SU-DHL-6 (cell line): Measurements from ENCODE around the gene DAZAP2.

Source experiments
- H2AFZ ChIP-seq: fragments of 200-600 bp; sonication (generic); 2 replicates; pipeline ENCODE4 v1.6.1; 2014; ENCODE audit warnings: low read depth, mild to moderate bottlenecking, moderate library complexity, mixed read lengths, antibody characterized with exemption, low read length; ENCODE audit not compliant: severe bottlenecking
- H3F3A ChIP-seq: fragments of 200-600 bp; shearing (Covaris generic); 2 replicates; pipeline ENCODE4 v1.6.0; 2016; ENCODE audit warnings: antibody characterized with exemption, mild to moderate bottlenecking; ENCODE audit not compliant: insufficient read depth
- H3K27ac ChIP-seq: fragments of 200-600 bp; sonication (generic); 2 replicates; pipeline ENCODE4 v1.5.1; 2016; ENCODE audit warnings: low read depth, mild to moderate bottlenecking, low read length, moderate library complexity, mixed read lengths
- H3K27me3 ChIP-seq: fragments of 200-600 bp; sonication (generic), shearing (Covaris generic); 2 replicates; pipeline ENCODE4 v1.6.0; 2014; ENCODE audit warnings: mild to moderate bottlenecking, low read length
- H3K36me3 ChIP-seq: fragments of 200-600 bp; sonication (generic); 2 replicates; pipeline ENCODE4 v1.6.1; 2014; ENCODE audit warnings: mild to moderate bottlenecking, low read length, mixed read lengths
- H3K4me2 ChIP-seq: fragments of 300-600, 200-600 bp; shearing (Covaris generic), sonication (generic); 2 replicates; pipeline ENCODE4 v1.6.0; 2014; ENCODE audit warnings: low read length, low read depth, mild to moderate bottlenecking; ENCODE audit not compliant: poor library complexity, severe bottlenecking
- H3K4me3 ChIP-seq: fragments of 200-600 bp; sonication (generic); 2 replicates; pipeline ENCODE4 v1.5.1; 2014; ENCODE audit warnings: antibody characterized with exemption, low read length, mild to moderate bottlenecking, mixed read lengths; ENCODE audit not compliant: insufficient read depth, poor library complexity, severe bottlenecking
- H3K79me2 ChIP-seq: fragments of 200-600 bp; sonication (generic); 2 replicates; pipeline ENCODE4 v1.6.1; 2014; ENCODE audit warnings: mild to moderate bottlenecking, low read length, moderate library complexity; ENCODE audit not compliant: insufficient read depth
- H3K9ac ChIP-seq: fragments of 200-600 bp; sonication (generic); 2 replicates; pipeline ENCODE4 v1.7.0; 2014; ENCODE audit warnings: mild to moderate bottlenecking, low read length
- H3K9me2 ChIP-seq: fragments of 200-600 bp; sonication (generic); replicated peaks from 2 replicates; pipeline ENCODE4 v1.6.1; 2014; ENCODE audit warnings: low read length; ENCODE audit not compliant: insufficient read depth
- H3K9me3 ChIP-seq: fragments of 200-600 bp; sonication (generic); 2 replicates; pipeline ENCODE4 v1.6.1; 2014; ENCODE audit warnings: low read length, mixed read lengths; ENCODE audit not compliant: insufficient read depth
- H4K20me1 ChIP-seq: fragments of 200-600 bp; sonication (generic); 2 replicates; pipeline ENCODE4 v1.6.1; 2014; ENCODE audit warnings: low read depth, mild to moderate bottlenecking, antibody characterized with exemption, low read length, moderate library complexity, mixed read lengths
- CTCF ChIP-seq: fragments of 200-600 bp; sonication (generic); IDR thresholded peaks from one replicate; pipeline ENCODE4 v1.5.1; 2017; ENCODE audit warnings: antibody characterized with exemption, mild to moderate bottlenecking, low read length, moderate library complexity; ENCODE audit not compliant: insufficient read depth, poor library complexity, severe bottlenecking
- EZH2phosphoT487 ChIP-seq: fragments of 200-600 bp; sonication (generic), shearing (Covaris generic); conservative IDR thresholded peaks from 2 replicates; pipeline ENCODE4 v1.6.1; 2018; ENCODE audit warnings: mild to moderate bottlenecking, antibody characterized with exemption, low read length, moderate library complexity, mixed read lengths

DAZAP2 gene

GRCh38 chr12:51263341-51263740, 24.7 kb downstream of the DAZAP2 start:
- Histone ChIP-seq H2AFZ (no peak overlapping the region), H3K9me3 (no peaks in the 10 kb centered on the region), H3K9me2 (no peaks in the 10 kb centered on the region), H3K9ac (no peak overlapping the region), H3K4me2 (no peak overlapping the region), H3K4me3 (no peak overlapping the region), H3K36me3 (no peaks in the 10 kb centered on the region), H3F3A (no peaks in the 10 kb centered on the region), H3K27me3 (no peaks in the 10 kb centered on the region), H3K27ac (no peak overlapping the region), H3K79me2 (no peaks in the 10 kb centered on the region), H4K20me1 (no peaks in the 10 kb centered on the region)
- TF ChIP-seq EZH2phosphoT487 (no peak), CTCF (no peak)

- no peak overlapping the region for H3K4me2 ChIP-seq
- H3K27ac ChIP-seq, result no peak overlapping the region
- no peaks in the 10 kb centered on the region for H4K20me1 ChIP-seq
- H3K9ac ChIP-seq, result no peak overlapping the region
- H3K9me2 ChIP-seq, result no peaks in the 10 kb centered on the region
- H3K79me2 ChIP-seq, result no peaks in the 10 kb centered on the region
- TF ChIP-seq CTCF, result no peak
- TF ChIP-seq EZH2phosphoT487, result no peak
- H3K36me3 ChIP-seq, result no peaks in the 10 kb centered on the region
- H3K27me3 ChIP-seq, result no peaks in the 10 kb centered on the region
- no peak overlapping the region for H3K4me3 ChIP-seq
- H3K9me3 ChIP-seq, result no peaks in the 10 kb centered on the region
- no peaks in the 10 kb centered on the region for H3F3A ChIP-seq
- no peak overlapping the region for H2AFZ ChIP-seq
Observed at GRCh38 chr12:51264297-51264696, 25.7 kb downstream of the DAZAP2 start.

GRCh38 chr12:51265024-51265423, 26.4 kb downstream of the DAZAP2 start:
- H3K9me2 ChIP-seq, result no peaks in the 10 kb centered on the region
- H3K27ac ChIP-seq, result no peak overlapping the region
- H3F3A ChIP-seq, result no peaks in the 10 kb centered on the region
- no peaks in the 10 kb centered on the region for H3K9me3 ChIP-seq
- no peak for TF ChIP-seq CTCF
- no peaks in the 10 kb centered on the region for H3K36me3 ChIP-seq
- no peaks in the 10 kb centered on the region for H3K79me2 ChIP-seq
- H2AFZ ChIP-seq, result no peak overlapping the region
- H3K9ac ChIP-seq, result no peak overlapping the region
- no peak overlapping the region for H3K4me3 ChIP-seq
- no peak overlapping the region for H3K4me2 ChIP-seq
- H3K27me3 ChIP-seq, result no peaks in the 10 kb centered on the region
- no peaks in the 10 kb centered on the region for H4K20me1 ChIP-seq
